ENCODE data around the gene SYNE1.

The SYNE1 gene

GRCh38 chr6:152323376-152323775 lies 313.8 kb downstream of the SYNE1 start:
- no peak overlapping the region for H3K27ac ChIP-seq
- TF ChIP-seq CTCF (conservative IDR thresholded peaks at IDR 0.05): no peak

DNA sequence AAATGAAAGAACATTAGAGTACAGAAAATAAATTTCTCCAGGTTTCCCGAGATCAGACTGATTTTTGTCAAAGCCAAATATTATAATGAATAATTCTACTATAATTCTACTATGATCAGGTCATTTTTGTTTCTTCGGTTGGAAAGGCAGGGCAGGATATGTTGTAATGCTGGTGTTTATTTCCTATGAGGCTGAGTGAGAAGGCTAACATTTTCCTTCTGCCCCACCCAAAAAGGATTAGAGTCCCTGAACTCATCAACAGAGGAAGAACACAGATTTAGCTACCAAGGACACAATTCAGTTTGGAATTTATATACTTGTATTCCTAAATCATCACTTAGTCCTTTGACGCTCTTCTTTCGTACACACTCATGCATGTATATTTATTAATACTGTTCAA lies 318.9 kb downstream of the SYNE1 start:
- H3K27ac ChIP-seq: no peak overlapping the region
- TF ChIP-seq ZFX (IDR thresholded peaks at IDR 0.05): no peak
- no peak for TF ChIP-seq CTCF (conservative IDR thresholded peaks at IDR 0.05)

DNA sequence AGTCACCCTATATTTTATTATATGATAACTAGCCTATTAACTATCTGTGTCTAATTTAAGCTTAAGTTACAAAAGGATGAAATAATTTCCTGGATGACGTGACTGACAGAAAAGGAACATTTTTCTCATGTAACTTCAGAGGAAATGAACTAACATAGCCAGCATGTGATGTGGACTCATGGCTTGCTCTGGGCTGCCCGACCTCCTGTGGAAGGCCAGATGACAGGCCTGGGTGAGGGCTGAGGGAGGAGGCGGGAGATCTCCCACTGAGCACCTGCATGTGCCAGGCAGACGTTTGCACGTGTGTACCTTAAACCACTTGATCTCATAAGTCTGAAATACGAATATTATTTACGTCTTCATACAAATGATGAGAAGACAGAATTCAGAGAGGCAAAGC lies 321.1 kb downstream of the SYNE1 start:
- no peak for TF ChIP-seq ZFX (IDR thresholded peaks at IDR 0.05)
- no peak for TF ChIP-seq CTCF (conservative IDR thresholded peaks at IDR 0.05)
- H3K27ac ChIP-seq: no peak overlapping the region

- TF ChIP-seq CTCF (conservative IDR thresholded peaks at IDR 0.05) (no peak), ZFX (IDR thresholded peaks at IDR 0.05) (no peak)
- H3K27ac ChIP-seq: no peak overlapping the region
Measured at GRCh38 chr6:152314483-152314832, 322.7 kb downstream of the SYNE1 start.

DNA sequence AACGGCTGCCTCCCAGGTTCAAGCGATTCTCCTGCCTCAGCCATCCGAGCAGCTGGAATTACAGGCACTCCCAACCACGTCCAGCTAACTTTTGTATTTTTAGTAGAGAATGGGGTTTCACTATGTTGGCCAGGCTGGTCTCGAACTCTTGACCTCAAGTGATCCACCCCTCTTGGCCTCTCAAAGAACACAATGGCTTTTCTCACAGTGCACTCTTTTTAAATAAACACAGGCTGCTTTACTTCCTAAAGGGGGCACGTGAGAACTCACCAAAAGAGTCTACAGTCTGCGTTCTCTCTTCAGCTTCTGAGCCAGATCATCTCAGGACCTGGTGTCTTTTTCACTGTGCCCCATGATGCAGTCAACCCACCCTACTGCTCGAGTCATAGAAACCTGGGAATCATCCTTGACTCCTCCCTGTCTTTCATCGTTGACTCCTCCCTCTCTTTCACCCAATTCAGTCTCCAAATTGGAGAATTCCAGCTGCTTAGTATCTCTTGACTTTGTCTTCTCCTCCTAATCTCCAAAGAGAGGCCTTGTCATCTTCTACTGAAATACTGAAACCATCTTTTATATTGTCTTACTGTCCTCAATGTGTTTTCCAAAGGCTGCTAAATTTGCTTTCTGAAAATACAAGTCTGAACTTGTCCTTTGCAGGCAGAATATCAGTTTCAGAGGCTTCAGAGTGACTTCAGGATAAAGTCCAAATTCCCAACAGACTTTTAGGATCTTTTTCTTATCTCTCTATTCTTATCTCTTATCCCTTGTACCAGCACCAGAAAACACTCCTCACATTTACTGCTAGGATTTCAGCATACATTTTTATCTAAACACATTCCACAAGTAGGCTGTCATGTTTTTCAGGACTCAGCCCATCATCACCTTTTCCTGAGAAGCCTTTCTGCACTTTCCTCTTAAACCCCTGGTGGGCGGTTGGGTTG lies 323.4 kb downstream of the SYNE1 start:
- no peak overlapping the region for H3K27ac ChIP-seq
- TF ChIP-seq CTCF (conservative IDR thresholded peaks at IDR 0.05) (no peak), ZFX (IDR thresholded peaks at IDR 0.05) (no peak)

- TF ChIP-seq ZFX (IDR thresholded peaks at IDR 0.05) (no peak), CTCF (conservative IDR thresholded peaks at IDR 0.05) (no peak)
- no peak overlapping the region for H3K27ac ChIP-seq
Measured at GRCh38 chr6:152312434-152312833, 324.7 kb downstream of the SYNE1 start.

DNA sequence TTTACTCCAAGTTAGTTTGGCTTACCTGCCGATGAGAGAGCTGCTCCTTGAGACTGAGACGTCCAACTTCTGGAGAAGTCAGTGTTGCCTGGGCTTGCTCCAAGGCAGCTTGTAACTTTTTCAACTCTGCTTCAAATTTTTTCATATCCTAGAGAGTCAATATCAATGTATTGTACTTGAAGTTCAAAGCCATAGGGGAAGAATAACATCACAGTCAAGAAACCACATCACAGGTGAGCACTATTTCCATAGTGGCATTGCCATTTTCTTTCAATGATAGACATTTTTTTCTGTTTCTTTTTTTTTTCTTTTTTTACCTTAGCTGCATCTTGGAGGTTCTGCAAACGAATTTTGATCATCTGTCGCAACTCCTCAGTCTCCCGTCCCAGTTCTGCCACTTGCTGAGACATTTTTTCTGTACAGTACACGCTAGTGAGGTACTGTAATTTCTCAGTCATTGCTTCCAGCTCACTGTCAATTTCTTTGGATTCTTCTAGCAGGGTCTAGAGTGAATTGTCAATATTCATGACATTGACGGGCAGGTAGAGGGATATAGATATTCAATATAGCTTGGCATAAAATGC lies 326.7 kb downstream of the SYNE1 start:
- no peak overlapping the region for H3K27ac ChIP-seq
- TF ChIP-seq CTCF (conservative IDR thresholded peaks at IDR 0.05): no peak
- no peak for TF ChIP-seq ZFX (IDR thresholded peaks at IDR 0.05)

All from C4-2B (cell line).